ENCODE results near the gene TTC28. TPM values are rescaled to one million over a fixed set of nuclear protein-coding genes. Genes with fewer than 3 reads are reported as not detected.

Gene TTC28
- total and polyA plus RNA-seq, 8 donors: 2.2 to 18.6 (median 11.5) TPM

DNA sequence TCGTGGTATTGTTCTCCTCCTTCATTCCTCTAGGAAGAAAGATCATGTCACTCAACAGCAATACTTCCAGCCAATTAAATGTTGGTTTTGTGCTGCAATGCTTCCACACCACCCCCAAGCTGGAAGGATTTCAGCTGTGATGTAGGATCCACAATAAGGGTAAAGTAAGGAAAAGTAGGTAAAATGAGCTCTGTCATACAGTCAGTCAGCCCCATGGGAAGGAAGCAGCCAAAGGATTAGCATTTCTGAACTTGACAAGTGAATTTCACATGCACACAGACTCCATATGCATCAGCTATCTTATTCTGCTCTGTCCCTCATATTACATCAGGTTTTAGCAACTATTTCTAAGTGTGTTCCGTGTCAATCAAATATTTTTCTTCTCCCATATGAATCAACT, 197.9 kb downstream of the TTC28 start:
- Histone ChIP-seq H3K9me3 (no peaks in the 10 kb centered on the region), H3K27me3 (no peaks in the 10 kb centered on the region), H3K36me3 (no peaks in the 10 kb centered on the region), H3K4me1 (no peaks in the 10 kb centered on the region), H3K27ac (no peak overlapping the region), H3K4me3 (no peak overlapping the region)
- TF ChIP-seq, protein P1, sequence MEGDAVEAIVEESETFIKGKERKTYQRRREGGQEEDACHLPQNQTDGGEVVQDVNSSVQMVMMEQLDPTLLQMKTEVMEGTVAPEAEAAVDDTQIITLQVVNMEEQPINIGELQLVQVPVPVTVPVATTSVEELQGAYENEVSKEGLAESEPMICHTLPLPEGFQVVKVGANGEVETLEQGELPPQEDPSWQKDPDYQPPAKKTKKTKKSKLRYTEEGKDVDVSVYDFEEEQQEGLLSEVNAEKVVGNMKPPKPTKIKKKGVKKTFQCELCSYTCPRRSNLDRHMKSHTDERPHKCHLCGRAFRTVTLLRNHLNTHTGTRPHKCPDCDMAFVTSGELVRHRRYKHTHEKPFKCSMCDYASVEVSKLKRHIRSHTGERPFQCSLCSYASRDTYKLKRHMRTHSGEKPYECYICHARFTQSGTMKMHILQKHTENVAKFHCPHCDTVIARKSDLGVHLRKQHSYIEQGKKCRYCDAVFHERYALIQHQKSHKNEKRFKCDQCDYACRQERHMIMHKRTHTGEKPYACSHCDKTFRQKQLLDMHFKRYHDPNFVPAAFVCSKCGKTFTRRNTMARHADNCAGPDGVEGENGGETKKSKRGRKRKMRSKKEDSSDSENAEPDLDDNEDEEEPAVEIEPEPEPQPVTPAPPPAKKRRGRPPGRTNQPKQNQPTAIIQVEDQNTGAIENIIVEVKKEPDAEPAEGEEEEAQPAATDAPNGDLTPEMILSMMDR (IDR thresholded peaks at IDR 0.05): no peak
- no peak for ATAC-seq
- no peak for FAIRE-seq
- 73 to 77% methylated on average over 2 of the region's 2 CpGs for WGBS, 2 donors
- intact Hi-C loops (cut with DNase I): no loop called here
- no peak for DNase-seq

DNA sequence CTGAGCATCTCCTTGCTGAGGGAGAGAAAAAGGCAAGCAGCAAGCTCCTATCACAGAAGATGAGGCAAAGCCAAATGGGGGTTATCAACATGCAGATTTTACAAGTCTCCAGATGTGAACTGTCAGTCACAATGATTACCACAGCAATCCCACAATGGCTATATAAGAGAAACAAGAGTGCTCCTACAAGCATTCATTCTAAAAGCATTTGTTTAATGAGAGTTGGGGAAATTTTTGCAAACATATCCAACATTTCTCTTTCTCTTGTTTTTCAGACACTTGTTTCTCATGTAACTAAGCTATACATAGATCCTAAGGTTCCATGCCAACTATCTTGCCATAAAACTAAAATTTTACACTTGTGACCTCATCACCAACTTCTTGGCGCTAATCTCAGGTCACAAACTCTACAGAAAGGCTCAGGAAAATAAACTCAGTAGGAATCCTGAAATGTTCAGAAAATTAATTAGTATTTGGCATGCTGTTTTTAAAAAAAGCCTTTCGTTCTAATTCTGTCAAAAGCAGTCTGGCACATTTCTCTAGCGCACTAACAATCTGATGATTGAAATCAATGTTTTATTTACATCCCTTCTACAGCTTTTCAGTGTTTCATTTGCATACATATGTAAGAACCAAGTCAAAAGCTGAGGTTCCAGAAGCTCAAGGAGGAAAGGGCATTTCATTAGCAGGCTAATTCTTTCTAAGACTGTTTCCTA, 199.5 kb downstream of the TTC28 start:
- Histone ChIP-seq H3K4me3 (no peak overlapping the region), H3K4me1 (no peaks in the 10 kb centered on the region), H3K9me3 (no peaks in the 10 kb centered on the region), H3K27ac (no peak overlapping the region), H3K36me3 (no peaks in the 10 kb centered on the region), H3K27me3 (no peaks in the 10 kb centered on the region)
- TF ChIP-seq, protein P1 (IDR thresholded peaks at IDR 0.05): no peak
- DNase-seq (no peak), ATAC-seq (no peak), FAIRE-seq (no peak)
- intact Hi-C loops (cut with DNase I): no loop called here
- WGBS, 2 donors: 74 to 82% methylated on average over 3 of the region's 3 CpGs

DNA sequence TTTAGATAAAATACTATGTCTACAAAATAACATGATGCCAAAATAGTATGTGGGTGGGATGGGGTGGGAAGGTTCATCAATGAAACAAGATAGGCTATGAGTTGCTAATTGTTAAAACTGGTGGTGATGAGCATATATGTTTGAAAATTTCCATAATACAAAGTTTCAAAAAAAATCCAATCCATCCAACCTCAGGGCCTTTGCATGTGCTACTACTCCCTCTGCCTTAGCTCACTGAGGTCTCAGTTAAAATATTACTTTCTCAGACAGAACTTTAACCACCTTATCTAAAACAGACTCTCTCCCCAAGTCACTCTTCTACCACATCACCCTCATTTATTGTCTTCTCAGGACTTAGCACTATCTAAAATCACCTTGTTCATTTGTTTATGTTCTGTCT, 201.1 kb downstream of the TTC28 start:
- TF ChIP-seq, protein P1 (IDR thresholded peaks at IDR 0.05): no peak
- DNase-seq: no peak
- H3K4me3 ChIP-seq: no peak overlapping the region
- no peak overlapping the region for H3K27ac ChIP-seq
- no peak for FAIRE-seq
- H3K9me3 ChIP-seq: no peaks in the 10 kb centered on the region
- H3K4me1 ChIP-seq: no peaks in the 10 kb centered on the region
- no peaks in the 10 kb centered on the region for H3K36me3 ChIP-seq
- intact Hi-C loops (cut with DNase I): no loop called here
- no peak for ATAC-seq
- no peaks in the 10 kb centered on the region for H3K27me3 ChIP-seq

DNA sequence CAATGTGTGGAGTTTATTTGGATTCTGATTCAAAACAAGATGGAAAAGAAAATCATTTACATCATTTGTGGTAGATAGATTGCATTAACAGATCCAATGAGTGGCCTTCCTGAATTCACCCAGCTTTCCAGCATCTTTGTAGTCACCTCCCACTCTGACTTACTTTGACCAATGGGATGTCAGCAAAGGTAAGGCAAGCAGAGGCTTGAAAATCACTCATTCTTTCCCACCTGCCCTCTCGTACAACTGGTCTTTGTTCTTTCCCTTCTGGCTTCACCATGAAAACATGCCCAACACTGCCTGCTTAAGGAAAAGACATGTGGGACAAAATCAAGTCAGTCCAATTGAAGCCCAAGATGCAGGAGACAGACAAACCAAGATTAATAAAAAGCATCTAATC, 202.1 kb downstream of the TTC28 start:
- FAIRE-seq: no peak
- intact Hi-C loops (cut with DNase I): no loop called here
- WGBS, 2 donors: 85 to 91% methylated on average over 1 of the region's 1 CpG

DNA sequence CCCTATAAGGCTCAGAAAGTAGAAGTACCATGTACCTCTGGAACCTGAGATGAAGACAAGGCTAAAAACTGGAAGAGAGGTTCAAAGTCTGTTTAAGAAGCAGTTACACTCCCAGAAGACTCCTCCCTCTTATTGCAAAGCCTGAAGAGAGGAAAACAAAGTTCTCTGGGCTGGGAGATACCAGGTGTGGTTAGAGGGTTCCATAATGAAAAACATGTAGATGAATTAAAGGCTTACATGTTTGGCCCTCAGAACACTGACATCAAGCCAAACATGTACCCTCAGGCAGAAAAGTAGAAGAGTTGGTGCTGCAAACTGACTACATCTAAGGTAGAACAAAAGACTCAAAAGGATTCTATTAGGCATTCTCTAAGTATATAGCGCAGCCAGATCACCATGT, 205.3 kb downstream of the TTC28 start:
- no peaks in the 10 kb centered on the region for H3K4me1 ChIP-seq
- no peaks in the 10 kb centered on the region for H3K36me3 ChIP-seq
- no peak for FAIRE-seq
- no peak for ATAC-seq
- TF ChIP-seq, protein P1 (IDR thresholded peaks at IDR 0.05): no peak
- WGBS, 2 donors: 100% methylated on average over 1 of the region's 1 CpG
- no peaks in the 10 kb centered on the region for H3K27me3 ChIP-seq
- no peak overlapping the region for H3K27ac ChIP-seq
- no peak for DNase-seq
- no peak overlapping the region for H3K4me3 ChIP-seq
- intact Hi-C loops (cut with DNase I): no loop called here
- no peaks in the 10 kb centered on the region for H3K9me3 ChIP-seq

More for the DNA sequence above, 202.1 kb downstream of the TTC28 start:
- Histone ChIP-seq H3K27ac (no peak overlapping the region), H3K27me3 (no peaks in the 10 kb centered on the region), H3K9me3 (no peaks in the 10 kb centered on the region), H3K36me3 (no peaks in the 10 kb centered on the region), H3K4me1 (no peaks in the 10 kb centered on the region), H3K4me3 (no peak overlapping the region)
- TF ChIP-seq, protein P1 (IDR thresholded peaks at IDR 0.05): no peak
- no peak for ATAC-seq
- no peak for DNase-seq
